SK-N-SH (cell line): ENCODE results near the gene POU2F3. TPM values are rescaled to one million over a fixed set of nuclear protein-coding genes. Genes with fewer than 3 reads are reported as not detected.
A peak's percentile ranks its signal among the peaks of the same experiment; 100 is the strongest.

Experiments used
- CTCF ChIA-PET: fragments of 300-600, 350-600 bp; formaldehyde crosslinking; extraction: SDS; loops from one replicate; lab custom pipeline; 2021; lab: Yijun Ruan, JAX
- POLR2A ChIA-PET: fragments of 350-600 bp; sonication (Branson Sonifier 250); formaldehyde crosslinking; extraction: SDS; loops from one replicate; lab custom pipeline; 2020; ENCODE audit warnings: antibody characterized with exemption, inconsistent platforms; lab: Yijun Ruan, JAX
- DNase-seq: peaks from one replicate; pipeline ENCODE4 v3.0.0; 2012
- H2AFZ ChIP-seq: fragments of 200-600 bp; sonication (generic); 2 replicates; pipeline ENCODE4 v1.8.1; 2016; ENCODE audit warnings: antibody characterized with exemption, mild to moderate bottlenecking, low read depth
- H3F3A ChIP-seq: fragments of 200-600 bp; sonication (generic); replicated peaks from 2 replicates; pipeline ENCODE3; 2016; ENCODE audit warnings: antibody characterized with exemption, mild to moderate bottlenecking; ENCODE audit not compliant: insufficient read depth
- H3K27ac ChIP-seq, 2 experiments: fragments of 200-500 bp in 1 of 2; fragments of 200-600 bp in 1 of 2; sonication (Bioruptor generic) in 1 of 2; sonication (generic), shearing (Covaris generic) in 1 of 2; 2 replicates each; pipeline versions ENCODE4 v1.5.1 to v1.6.1; 2014 to 2016; ENCODE audit warnings: low read depth in 2 of 2, inconsistent platforms in 1 of 2, low read length in 1 of 2, mild to moderate bottlenecking in 1 of 2, mixed read lengths in 1 of 2
- H3K27me3 ChIP-seq: fragments of 200-600 bp; sonication (generic), shearing (Covaris generic); 2 replicates; pipeline ENCODE4 v1.6.1; 2016; ENCODE audit warnings: mixed run types; ENCODE audit not compliant: insufficient read depth
- H3K36me3 ChIP-seq, 2 experiments: fragments of 200-500 bp in 1 of 2; fragments of 200-600 bp in 1 of 2; sonication (Bioruptor generic) in 1 of 2; sonication (generic) in 1 of 2; replicated peaks in 1 of 2; 2 replicates each; pipeline versions ENCODE3 to v1.5.1; 2014 to 2016; ENCODE audit warnings: low read length in 1 of 2, mild to moderate bottlenecking in 1 of 2; ENCODE audit not compliant: insufficient read depth in 2 of 2, control insufficient read depth in 1 of 2
- H3K4me1 ChIP-seq, 2 experiments: fragments of 200-500 bp in 1 of 2; fragments of 200-600 bp in 1 of 2; sonication (Bioruptor generic) in 1 of 2; sonication (generic), shearing (Covaris generic) in 1 of 2; 2 replicates each; pipeline versions ENCODE4 v1.5.1 to v1.6.1; 2014 to 2016; ENCODE audit warnings: low read depth in 1 of 2, low read length in 1 of 2, mixed run types in 1 of 2; ENCODE audit not compliant: insufficient read depth in 2 of 2, control insufficient read depth in 1 of 2
- H3K4me2 ChIP-seq: fragments of 200-600 bp; sonication (generic), shearing (Covaris generic); 2 replicates; pipeline ENCODE4 v1.6.1; 2017; ENCODE audit warnings: mixed run types
- H3K4me3 ChIP-seq, 2 experiments: fragments of 200-500 bp in 1 of 2; fragments of 200-600 bp in 1 of 2; sonication (Bioruptor generic) in 1 of 2; sonication (generic), shearing (Covaris generic) in 1 of 2; 2 replicates each; pipeline versions ENCODE4 v1.5.1 to v1.8.1; 2014 to 2016; ENCODE audit warnings: low read depth in 2 of 2, inconsistent platforms in 1 of 2, low read length in 1 of 2, mild to moderate bottlenecking in 1 of 2, mixed read lengths in 1 of 2, moderate library complexity in 1 of 2
- H3K79me2 ChIP-seq: fragments of 200-600 bp; sonication (generic); 2 replicates; pipeline ENCODE4 v1.8.1; 2017; ENCODE audit warnings: mild to moderate bottlenecking; ENCODE audit not compliant: insufficient read depth
- H3K9ac ChIP-seq: fragments of 200-600 bp; sonication (generic); 2 replicates; pipeline ENCODE4 v1.6.1; 2017; ENCODE audit warnings: mixed run types
- H3K9me2 ChIP-seq: fragments of 200-600 bp; sonication (generic); 2 replicates; pipeline ENCODE4 v1.6.1; 2017; ENCODE audit warnings: mixed run types
- H3K9me3 ChIP-seq: fragments of 200-600 bp; sonication (generic); 2 replicates; pipeline ENCODE4 v1.6.1; 2017; ENCODE audit warnings: mixed run types, mild to moderate bottlenecking, moderate library complexity
- H4K20me1 ChIP-seq: fragments of 200-600 bp; sonication (generic); 2 replicates; pipeline ENCODE4 v1.6.1; 2017; ENCODE audit warnings: mild to moderate bottlenecking, mixed run types; ENCODE audit not compliant: insufficient read depth
- FOXM1 ChIP-seq: IDR thresholded peaks from 2 replicates; pipeline ENCODE4 v1.4.0; 2012; ENCODE audit warnings: low read depth, mild to moderate bottlenecking
- GABPA ChIP-seq: IDR thresholded peaks from 2 replicates; pipeline ENCODE4 v1.4.0; 2012; ENCODE audit warnings: low read depth, mild to moderate bottlenecking
- GATA2 ChIP-seq: sonication (generic); formaldehyde crosslinking; IDR thresholded peaks from 2 replicates; pipeline ENCODE4 v1.5.0; 2020; ENCODE audit warnings: mild to moderate bottlenecking, missing genetic modification reagents
- JUND ChIP-seq: IDR thresholded peaks from 2 replicates; pipeline ENCODE4 v1.4.0; 2012
- MXI1 ChIP-seq: IDR thresholded peaks from 2 replicates; pipeline ENCODE4 v1.6.1; 2012; ENCODE audit warnings: mild to moderate bottlenecking, low read depth, low read length, improper control_type of control experiment
- NRF1 ChIP-seq: IDR thresholded peaks from 2 replicates; pipeline ENCODE4 v1.6.1; 2012; ENCODE audit warnings: low read depth, mild to moderate bottlenecking, low read length
- POLR2AphosphoS5 ChIP-seq: IDR thresholded peaks from 2 replicates; pipeline ENCODE4 v1.6.1; 2012; ENCODE audit warnings: low read depth, low read length
- RAD21 ChIP-seq: IDR thresholded peaks from 2 replicates; pipeline ENCODE4 v1.6.1; 2012; ENCODE audit warnings: mild to moderate bottlenecking, low read length
- RCOR1 ChIP-seq: fragments of 150-350 bp; IDR thresholded peaks from 2 replicates; pipeline ENCODE4 v1.6.1; 2017; ENCODE audit warnings: antibody characterized with exemption, low read length
- RFX5 ChIP-seq: IDR thresholded peaks from 2 replicates; pipeline ENCODE4 v1.6.1; 2012; ENCODE audit warnings: mild to moderate bottlenecking, improper control_type of control experiment, low read length
- TEAD4 ChIP-seq: IDR thresholded peaks from 2 replicates; pipeline ENCODE4 v1.4.0; 2012; ENCODE audit warnings: mild to moderate bottlenecking, borderline replicate concordance; ENCODE audit not compliant: insufficient read depth
- YY1 ChIP-seq: IDR thresholded peaks from 2 replicates; pipeline ENCODE4 v1.4.0; 2012; ENCODE audit warnings: low read depth, mild to moderate bottlenecking
- WGBS: methylation state at CpG from one replicate; pipeline ENCODE4 v1.1.6; 2017; ENCODE audit warnings: low lambda C conversion rate; 5-methylcytosine and 5-hydroxymethylcytosine counted together
- polyA plus RNA-seq, 3 experiments: library from polyadenylated mRNA; depleted of rRNA; stranded (reverse); fragments of >200 nt; gene quantifications; 2 replicates each; pipeline ENCODE4 v1.2.3, GENCODE V29; 2012
- TF ChIP-seq, protein P1 (sequence below): fragments of 150-350 bp; IDR thresholded peaks from 2 replicates; pipeline ENCODE4 v1.6.1; 2017; ENCODE audit warnings: antibody characterized with exemption, low read length, low read depth, borderline replicate concordance
- TF ChIP-seq, protein P2 (sequence below): fragments of 150-350 bp; IDR thresholded peaks from 2 replicates; pipeline ENCODE4 v1.6.1; 2016; ENCODE audit warnings: mild to moderate bottlenecking, low read depth, low read length
- TF ChIP-seq, protein P3 (sequence below): IDR thresholded peaks from 2 replicates; pipeline ENCODE4 v1.6.1; 2012; ENCODE audit warnings: mild to moderate bottlenecking, low read depth, low read length, moderate library complexity
- TF ChIP-seq, protein P4 (sequence below): IDR thresholded peaks from 2 replicates; pipeline ENCODE4 v1.4.0; 2012; ENCODE audit warnings: low read depth, borderline replicate concordance
- TF ChIP-seq, protein P5 (sequence below): IDR thresholded peaks from 2 replicates; pipeline ENCODE4; 2012

The POU2F3 gene
- polyA plus RNA-seq, 1 of the 3 experiments (the other 2 are of a cell fraction): 0.02 TPM

DNA sequence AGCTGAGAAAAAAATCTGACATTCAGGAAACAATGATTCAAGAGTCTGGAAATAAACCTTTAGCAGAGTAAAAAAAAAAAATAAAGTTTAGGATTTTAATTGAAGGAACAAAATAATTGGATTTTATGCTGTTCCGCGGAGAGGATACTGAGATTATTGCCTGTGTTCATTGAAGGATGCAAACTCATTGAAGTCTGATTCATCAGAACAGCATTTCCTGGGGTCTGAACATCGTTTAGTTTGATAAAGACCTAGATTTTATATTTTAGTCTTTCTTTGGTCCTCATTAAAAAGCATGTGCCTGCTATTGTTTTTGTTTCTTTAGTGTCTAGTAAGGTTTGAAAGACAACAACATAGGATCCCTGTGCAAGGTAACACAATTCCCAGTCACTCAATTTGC, 89.6 kb downstream of the POU2F3 start:
- H3K27ac ChIP-seq: peak overlapping the region; percentile 20 to 95; a peak in 3 of 4 replicates
- no peak overlapping the region for H2AFZ ChIP-seq
- DNase-seq: no peak
- H3K9me2 ChIP-seq: no peaks in the 10 kb centered on the region
- no peaks in the 10 kb centered on the region for H4K20me1 ChIP-seq
- peaks cover 45% of the 10 kb centered on the region for H3K79me2 ChIP-seq
- H3K27me3 ChIP-seq: no peaks in the 10 kb centered on the region
- H3K4me1 ChIP-seq: peaks cover 9 to 54% of the 10 kb centered on the region in 2 experiments
- H3K9me3 ChIP-seq: no peaks in the 10 kb centered on the region
- H3K9ac ChIP-seq: peak overlapping the region; percentile 14; the same call in 1 of the 2 replicates
- CTCF ChIA-PET: no interaction called here
- WGBS: 49% methylated on average over 3 of the region's 3 CpGs
- peaks cover 43% of the 10 kb centered on the region for H3F3A ChIP-seq
- H3K4me2 ChIP-seq: peak overlapping the region; percentile 34; the same call in 1 of the 2 replicates
- TF ChIP-seq POLR2AphosphoS5 (no peak), GABPA (no peak), FOXM1 (no peak), RCOR1 (no peak), RAD21 (no peak), MXI1 (no peak), TEAD4 (no peak), YY1 (no peak), NRF1 (no peak), GATA2 (CRISPR knock-in tag) (no peak), JUND (no peak), RFX5 (no peak)
- TF ChIP-seq, protein P1, sequence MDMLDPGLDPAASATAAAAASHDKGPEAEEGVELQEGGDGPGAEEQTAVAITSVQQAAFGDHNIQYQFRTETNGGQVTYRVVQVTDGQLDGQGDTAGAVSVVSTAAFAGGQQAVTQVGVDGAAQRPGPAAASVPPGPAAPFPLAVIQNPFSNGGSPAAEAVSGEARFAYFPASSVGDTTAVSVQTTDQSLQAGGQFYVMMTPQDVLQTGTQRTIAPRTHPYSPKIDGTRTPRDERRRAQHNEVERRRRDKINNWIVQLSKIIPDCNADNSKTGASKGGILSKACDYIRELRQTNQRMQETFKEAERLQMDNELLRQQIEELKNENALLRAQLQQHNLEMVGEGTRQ: no peak
- TF ChIP-seq, protein P2, sequence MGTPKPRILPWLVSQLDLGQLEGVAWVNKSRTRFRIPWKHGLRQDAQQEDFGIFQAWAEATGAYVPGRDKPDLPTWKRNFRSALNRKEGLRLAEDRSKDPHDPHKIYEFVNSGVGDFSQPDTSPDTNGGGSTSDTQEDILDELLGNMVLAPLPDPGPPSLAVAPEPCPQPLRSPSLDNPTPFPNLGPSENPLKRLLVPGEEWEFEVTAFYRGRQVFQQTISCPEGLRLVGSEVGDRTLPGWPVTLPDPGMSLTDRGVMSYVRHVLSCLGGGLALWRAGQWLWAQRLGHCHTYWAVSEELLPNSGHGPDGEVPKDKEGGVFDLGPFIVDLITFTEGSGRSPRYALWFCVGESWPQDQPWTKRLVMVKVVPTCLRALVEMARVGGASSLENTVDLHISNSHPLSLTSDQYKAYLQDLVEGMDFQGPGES: no peak
- TF ChIP-seq, protein P3, sequence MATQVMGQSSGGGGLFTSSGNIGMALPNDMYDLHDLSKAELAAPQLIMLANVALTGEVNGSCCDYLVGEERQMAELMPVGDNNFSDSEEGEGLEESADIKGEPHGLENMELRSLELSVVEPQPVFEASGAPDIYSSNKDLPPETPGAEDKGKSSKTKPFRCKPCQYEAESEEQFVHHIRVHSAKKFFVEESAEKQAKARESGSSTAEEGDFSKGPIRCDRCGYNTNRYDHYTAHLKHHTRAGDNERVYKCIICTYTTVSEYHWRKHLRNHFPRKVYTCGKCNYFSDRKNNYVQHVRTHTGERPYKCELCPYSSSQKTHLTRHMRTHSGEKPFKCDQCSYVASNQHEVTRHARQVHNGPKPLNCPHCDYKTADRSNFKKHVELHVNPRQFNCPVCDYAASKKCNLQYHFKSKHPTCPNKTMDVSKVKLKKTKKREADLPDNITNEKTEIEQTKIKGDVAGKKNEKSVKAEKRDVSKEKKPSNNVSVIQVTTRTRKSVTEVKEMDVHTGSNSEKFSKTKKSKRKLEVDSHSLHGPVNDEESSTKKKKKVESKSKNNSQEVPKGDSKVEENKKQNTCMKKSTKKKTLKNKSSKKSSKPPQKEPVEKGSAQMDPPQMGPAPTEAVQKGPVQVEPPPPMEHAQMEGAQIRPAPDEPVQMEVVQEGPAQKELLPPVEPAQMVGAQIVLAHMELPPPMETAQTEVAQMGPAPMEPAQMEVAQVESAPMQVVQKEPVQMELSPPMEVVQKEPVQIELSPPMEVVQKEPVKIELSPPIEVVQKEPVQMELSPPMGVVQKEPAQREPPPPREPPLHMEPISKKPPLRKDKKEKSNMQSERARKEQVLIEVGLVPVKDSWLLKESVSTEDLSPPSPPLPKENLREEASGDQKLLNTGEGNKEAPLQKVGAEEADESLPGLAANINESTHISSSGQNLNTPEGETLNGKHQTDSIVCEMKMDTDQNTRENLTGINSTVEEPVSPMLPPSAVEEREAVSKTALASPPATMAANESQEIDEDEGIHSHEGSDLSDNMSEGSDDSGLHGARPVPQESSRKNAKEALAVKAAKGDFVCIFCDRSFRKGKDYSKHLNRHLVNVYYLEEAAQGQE: no peak
- TF ChIP-seq, protein P4, sequence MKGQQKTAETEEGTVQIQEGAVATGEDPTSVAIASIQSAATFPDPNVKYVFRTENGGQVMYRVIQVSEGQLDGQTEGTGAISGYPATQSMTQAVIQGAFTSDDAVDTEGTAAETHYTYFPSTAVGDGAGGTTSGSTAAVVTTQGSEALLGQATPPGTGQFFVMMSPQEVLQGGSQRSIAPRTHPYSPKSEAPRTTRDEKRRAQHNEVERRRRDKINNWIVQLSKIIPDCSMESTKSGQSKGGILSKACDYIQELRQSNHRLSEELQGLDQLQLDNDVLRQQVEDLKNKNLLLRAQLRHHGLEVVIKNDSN: no peak
- TF ChIP-seq, protein P5, sequence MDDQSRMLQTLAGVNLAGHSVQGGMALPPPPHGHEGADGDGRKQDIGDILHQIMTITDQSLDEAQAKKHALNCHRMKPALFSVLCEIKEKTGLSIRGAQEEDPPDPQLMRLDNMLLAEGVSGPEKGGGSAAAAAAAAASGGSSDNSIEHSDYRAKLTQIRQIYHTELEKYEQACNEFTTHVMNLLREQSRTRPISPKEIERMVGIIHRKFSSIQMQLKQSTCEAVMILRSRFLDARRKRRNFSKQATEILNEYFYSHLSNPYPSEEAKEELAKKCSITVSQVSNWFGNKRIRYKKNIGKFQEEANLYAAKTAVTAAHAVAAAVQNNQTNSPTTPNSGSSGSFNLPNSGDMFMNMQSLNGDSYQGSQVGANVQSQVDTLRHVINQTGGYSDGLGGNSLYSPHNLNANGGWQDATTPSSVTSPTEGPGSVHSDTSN: no peak
- no peak overlapping the region for H3K4me3 ChIP-seq
- POLR2A ChIA-PET: no interaction called here
- H3K36me3 ChIP-seq: peaks cover 10 to 15% of the 10 kb centered on the region in 2 experiments
